ENCODE measurements around the gene PDLIM4. TPM values are rescaled to one million over a fixed set of nuclear protein-coding genes. Genes with fewer than 3 reads are reported as not detected.

PDLIM4 gene
- total RNA-seq, 1 donor from 2014 or later: 56.6 TPM

DNA sequence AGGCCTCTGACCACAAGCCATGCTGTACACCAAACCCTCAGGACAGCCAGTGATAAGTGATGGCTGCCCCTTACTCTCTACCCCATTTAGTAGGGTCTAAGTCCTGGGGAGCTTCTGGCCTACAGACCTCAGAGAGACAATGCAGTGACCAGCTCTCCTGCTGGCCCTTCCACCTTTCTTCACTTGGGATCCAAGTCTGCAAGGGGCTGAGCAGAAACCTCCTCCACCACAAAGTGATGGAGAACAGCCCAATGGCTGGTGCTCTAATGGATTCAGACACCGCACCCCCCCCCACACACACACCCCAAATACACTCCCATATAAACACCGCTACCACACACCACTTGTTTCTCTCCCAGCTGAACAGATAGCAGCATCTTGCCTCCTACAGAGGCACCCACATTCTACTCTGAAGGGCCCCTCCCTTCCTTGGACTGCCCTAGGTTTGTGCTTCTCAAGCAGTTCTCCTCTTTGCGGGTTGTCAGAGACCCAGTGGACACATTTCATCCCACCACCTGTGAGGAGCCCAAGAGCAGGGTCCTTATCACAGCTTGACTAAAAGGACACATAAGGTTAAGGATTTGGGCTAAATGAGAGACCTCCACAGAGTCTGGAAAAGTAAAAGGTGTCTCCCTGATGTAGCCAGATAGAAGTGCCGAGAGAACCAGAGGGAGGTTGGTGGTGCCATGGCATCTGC, 1.3 kb upstream of the PDLIM4 start:
- H3K4me1 ChIP-seq (ENCODE audit: insufficient read depth, low read length): peaks cover 38% of the 10 kb centered on the region
- TF ChIP-seq, protein P1, sequence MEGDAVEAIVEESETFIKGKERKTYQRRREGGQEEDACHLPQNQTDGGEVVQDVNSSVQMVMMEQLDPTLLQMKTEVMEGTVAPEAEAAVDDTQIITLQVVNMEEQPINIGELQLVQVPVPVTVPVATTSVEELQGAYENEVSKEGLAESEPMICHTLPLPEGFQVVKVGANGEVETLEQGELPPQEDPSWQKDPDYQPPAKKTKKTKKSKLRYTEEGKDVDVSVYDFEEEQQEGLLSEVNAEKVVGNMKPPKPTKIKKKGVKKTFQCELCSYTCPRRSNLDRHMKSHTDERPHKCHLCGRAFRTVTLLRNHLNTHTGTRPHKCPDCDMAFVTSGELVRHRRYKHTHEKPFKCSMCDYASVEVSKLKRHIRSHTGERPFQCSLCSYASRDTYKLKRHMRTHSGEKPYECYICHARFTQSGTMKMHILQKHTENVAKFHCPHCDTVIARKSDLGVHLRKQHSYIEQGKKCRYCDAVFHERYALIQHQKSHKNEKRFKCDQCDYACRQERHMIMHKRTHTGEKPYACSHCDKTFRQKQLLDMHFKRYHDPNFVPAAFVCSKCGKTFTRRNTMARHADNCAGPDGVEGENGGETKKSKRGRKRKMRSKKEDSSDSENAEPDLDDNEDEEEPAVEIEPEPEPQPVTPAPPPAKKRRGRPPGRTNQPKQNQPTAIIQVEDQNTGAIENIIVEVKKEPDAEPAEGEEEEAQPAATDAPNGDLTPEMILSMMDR (IDR thresholded peaks at IDR 0.05; ENCODE audit: insufficient read depth, low read depth, low read length): no peak
- TF ChIP-seq EZH2 (IDR thresholded peaks at IDR 0.05; ENCODE audit: insufficient read depth, low read length): no peak
- DNase-seq (ENCODE audit: low read depth): no peak
- H3K27ac ChIP-seq (ENCODE audit: low read depth, low read length): no peak overlapping the region
- Mint-ChIP-seq H3K36me3 (ENCODE audit: low read depth, unreplicated experiment) (peaks cover 1% of the 10 kb centered on the region), H3K4me3 (ENCODE audit: unreplicated experiment) (peak overlapping the region; percentile 67), H3K27me3 (ENCODE audit: low read depth, unreplicated experiment) (peaks cover 4% of the 10 kb centered on the region), H3K4me1 (ENCODE audit: low read depth, unreplicated experiment) (peaks cover 23% of the 10 kb centered on the region), H3K9me3 (ENCODE audit: unreplicated experiment) (peaks cover 3% of the 10 kb centered on the region), H3K27ac (ENCODE audit: unreplicated experiment) (peak overlapping the region; percentile 86)
- no peak overlapping the region for H3K9ac ChIP-seq (ENCODE audit: low read length)
- no peak overlapping the region for H2AFZ ChIP-seq (ENCODE audit: low read depth, low read length)
- peaks cover 17% of the 10 kb centered on the region for H4K20me1 ChIP-seq (ENCODE audit: insufficient read depth, low read length)
- FAIRE-seq: no peak
- H3K79me2 ChIP-seq (ENCODE audit: insufficient read depth, low read length): peaks cover 43% of the 10 kb centered on the region
- H3K4me2 ChIP-seq (ENCODE audit: low read length): no peak overlapping the region
- no peaks in the 10 kb centered on the region for H3K9me3 ChIP-seq (ENCODE audit: insufficient read depth, low read depth, low read length)
- H3K27me3 ChIP-seq (ENCODE audit: insufficient read depth, low read length): no peaks in the 10 kb centered on the region
- H3K4me3 ChIP-seq (ENCODE audit: insufficient read depth, low read depth, low read length): no peak overlapping the region
- H3K36me3 ChIP-seq (ENCODE audit: insufficient read depth, low read length): no peaks in the 10 kb centered on the region

DNA sequence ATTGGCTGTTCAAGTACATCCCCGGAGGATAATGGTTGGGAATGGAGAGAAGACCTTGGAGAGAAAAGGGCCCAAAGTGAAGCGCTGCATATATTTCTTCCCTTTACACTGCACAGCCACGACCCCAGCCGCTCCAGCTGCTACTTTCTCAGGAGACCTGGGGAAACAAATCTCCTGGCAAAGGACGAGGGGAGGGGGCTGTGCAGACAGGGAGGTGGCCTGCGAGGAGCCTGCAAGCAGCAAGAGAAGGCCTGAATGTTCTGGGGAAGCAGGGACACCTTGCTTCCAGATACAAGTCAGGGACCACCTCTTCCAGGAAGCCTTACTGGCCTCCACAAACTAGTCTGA, 739 bp upstream of the PDLIM4 start:
- no peak for FAIRE-seq

More for the DNA sequence above, 739 bp upstream of the PDLIM4 start:
- Histone ChIP-seq H3K4me1 (ENCODE audit: insufficient read depth, low read length) (peaks cover 39% of the 10 kb centered on the region), H3K9ac (ENCODE audit: low read length) (peak overlapping the region; percentile 100), H3K36me3 (ENCODE audit: insufficient read depth, low read length) (no peaks in the 10 kb centered on the region), H3K4me2 (ENCODE audit: low read length) (peak overlapping the region; percentile 97), H3K9me3 (ENCODE audit: insufficient read depth, low read depth, low read length) (no peaks in the 10 kb centered on the region), H3K27ac (ENCODE audit: low read depth, low read length) (peak overlapping the region; percentile 65), H4K20me1 (ENCODE audit: insufficient read depth, low read length) (peaks cover 23% of the 10 kb centered on the region), H3K79me2 (ENCODE audit: insufficient read depth, low read length) (peaks cover 48% of the 10 kb centered on the region), H3K27me3 (ENCODE audit: insufficient read depth, low read length) (no peaks in the 10 kb centered on the region), H2AFZ (ENCODE audit: low read depth, low read length) (peak overlapping the region; percentile 83), H3K4me3 (ENCODE audit: insufficient read depth, low read depth, low read length) (peak overlapping the region; percentile 61)
- H3K9me3 Mint-ChIP-seq (ENCODE audit: unreplicated experiment): peaks cover 3% of the 10 kb centered on the region
- H3K27me3 Mint-ChIP-seq (ENCODE audit: low read depth, unreplicated experiment): peaks cover 4% of the 10 kb centered on the region
- H3K4me1 Mint-ChIP-seq (ENCODE audit: low read depth, unreplicated experiment): peaks cover 26% of the 10 kb centered on the region
- no peak for DNase-seq (ENCODE audit: low read depth)
- peak overlapping the region; percentile 67 for H3K4me3 Mint-ChIP-seq (ENCODE audit: unreplicated experiment)
- H3K27ac Mint-ChIP-seq (ENCODE audit: unreplicated experiment): peak overlapping the region; percentile 86
- H3K36me3 Mint-ChIP-seq (ENCODE audit: low read depth, unreplicated experiment): peaks cover 1% of the 10 kb centered on the region
- TF ChIP-seq EZH2 (IDR thresholded peaks at IDR 0.05; ENCODE audit: insufficient read depth, low read length): no peak
- TF ChIP-seq, protein P1 (IDR thresholded peaks at IDR 0.05; ENCODE audit: insufficient read depth, low read depth, low read length): no peak

All from astrocyte (in vitro differentiated cells and primary cell).